Lung microvascular endothelial cell (primary cell): ENCODE data around the gene PAH. TPM values are rescaled to one million over a fixed set of nuclear protein-coding genes. Genes with fewer than 3 reads are reported as not detected.

Source experiments
- DNase-seq, 2 donors: peaks; one replicate each; pipeline versions ENCODE4 v3.0.0 to v3.0.0-alpha.2; 2010; ENCODE audit warnings: low read depth in 2 of 2
- total RNA-seq: library from RNA; depleted of rRNA; stranded (reverse); fragments of >200 nt; gene quantifications from 2 replicates; pipeline ENCODE4 v1.2.1, GENCODE V29; 2014

The PAH gene
- total RNA-seq, 1 donor from 2014 or later: not detected

GRCh38 chr12:102950950-102951619 lies 34.0 kb upstream of the PAH start:
- DNase-seq: no peak

- DNase-seq: peak in 1 of 2 donors; percentile 6
Measured at GRCh38 chr12:102950107-102950949, 33.3 kb upstream of the PAH start.

DNA sequence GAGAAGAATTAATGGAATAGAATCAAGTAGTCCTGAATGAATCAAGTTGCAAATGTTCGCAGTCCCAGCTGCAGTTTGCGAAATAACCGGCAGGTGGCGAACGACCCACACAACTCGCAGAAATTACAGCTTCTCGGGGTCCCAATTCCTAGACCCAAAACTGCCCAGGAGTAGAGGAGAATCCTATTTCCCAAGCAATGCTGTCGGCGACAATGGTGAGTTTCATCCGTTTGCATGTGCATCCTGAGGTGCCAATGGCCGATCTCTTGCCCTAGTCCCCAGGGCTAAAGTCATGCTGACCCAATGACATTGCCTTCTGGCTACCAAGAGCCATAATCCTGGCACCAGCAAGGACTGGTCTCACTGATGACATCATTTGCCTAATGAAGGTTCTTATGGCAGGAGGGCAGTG lies 31.9 kb upstream of the PAH start:
- peak; percentile 58 to 65 for DNase-seq

GRCh38 chr12:102946042-102946441 lies 29.0 kb upstream of the PAH start:
- DNase-seq: no peak

GRCh38 chr12:102939670-102940222 lies 22.7 kb upstream of the PAH start:
- DNase-seq: no peak

DNA sequence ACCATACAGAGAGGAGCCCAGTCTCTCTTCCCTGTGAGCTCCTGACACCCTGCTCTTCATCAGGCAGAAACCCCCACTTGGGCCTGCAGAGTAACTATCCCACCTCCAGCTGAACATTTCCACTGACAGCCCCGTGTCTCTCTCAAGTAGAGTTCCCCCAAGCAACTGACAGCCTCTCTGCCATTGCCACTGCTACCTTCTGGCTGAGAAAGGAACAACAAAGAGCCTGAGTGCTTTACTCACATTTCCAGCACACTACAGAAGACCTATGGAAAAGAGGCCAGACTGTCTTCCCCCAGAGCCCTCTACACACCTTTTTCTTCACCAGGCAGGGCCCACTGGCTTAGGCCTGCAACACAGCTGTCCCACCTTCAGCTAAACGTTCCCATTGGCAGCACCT lies 22.0 kb upstream of the PAH start:
- no peak for DNase-seq

DNA sequence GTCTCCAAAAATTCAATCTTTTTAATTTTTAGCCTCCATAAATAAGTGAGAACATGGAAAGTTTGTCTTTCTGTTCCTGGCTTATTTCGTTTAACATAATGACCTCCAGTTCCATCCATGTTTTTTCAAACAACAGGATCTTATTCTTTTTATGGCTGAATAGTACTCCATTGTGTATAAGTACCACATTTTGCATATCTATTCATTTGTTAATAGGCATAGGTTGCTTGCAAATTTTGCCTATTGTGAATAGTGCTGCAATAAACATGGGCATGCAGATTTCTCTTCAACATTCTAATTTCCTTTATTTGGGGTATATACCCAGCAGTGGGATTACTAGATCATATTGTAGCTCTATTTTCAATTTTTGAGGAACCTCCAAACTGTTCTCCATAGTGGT lies 16.1 kb upstream of the PAH start:
- no peak for DNase-seq

DNA sequence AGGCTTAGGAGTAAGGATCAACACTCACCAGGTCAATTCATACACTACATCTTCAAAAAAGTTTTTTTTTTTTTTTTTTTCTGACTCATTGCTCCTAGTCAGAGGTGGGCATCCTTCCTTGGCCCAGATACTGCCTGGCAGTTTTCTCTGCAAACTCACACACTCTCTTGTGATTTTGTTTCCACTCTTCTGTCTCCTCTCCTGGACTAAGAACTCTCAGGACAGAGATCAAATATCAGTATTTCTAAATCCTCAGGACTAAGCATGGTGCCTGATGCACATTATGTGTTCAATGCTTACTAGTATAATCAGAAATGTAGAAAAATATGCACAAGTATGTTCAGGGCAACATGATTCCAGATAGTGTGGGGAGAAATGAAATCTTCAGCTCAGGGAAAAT lies 10.2 kb upstream of the PAH start:
- no peak for DNase-seq

DNA sequence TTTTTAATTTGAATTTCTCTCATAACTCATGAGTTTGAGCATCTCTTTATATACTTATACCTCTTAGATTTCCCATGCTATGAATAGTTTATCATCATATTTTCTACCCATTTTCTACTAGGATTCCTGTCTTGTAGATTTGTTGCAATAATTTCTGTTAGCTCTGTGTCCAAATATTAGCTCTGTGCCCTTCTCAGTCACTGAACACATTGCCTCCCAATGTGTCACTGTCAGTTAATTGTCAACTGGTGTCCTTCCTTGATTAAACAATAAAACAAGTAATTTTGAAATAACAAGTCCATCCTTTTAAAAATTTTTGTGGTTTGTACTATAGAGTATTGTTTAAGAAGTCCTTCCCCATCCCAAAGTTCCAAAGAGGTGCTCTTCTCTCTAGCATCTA lies 4.2 kb upstream of the PAH start:
- no peak for DNase-seq

DNA sequence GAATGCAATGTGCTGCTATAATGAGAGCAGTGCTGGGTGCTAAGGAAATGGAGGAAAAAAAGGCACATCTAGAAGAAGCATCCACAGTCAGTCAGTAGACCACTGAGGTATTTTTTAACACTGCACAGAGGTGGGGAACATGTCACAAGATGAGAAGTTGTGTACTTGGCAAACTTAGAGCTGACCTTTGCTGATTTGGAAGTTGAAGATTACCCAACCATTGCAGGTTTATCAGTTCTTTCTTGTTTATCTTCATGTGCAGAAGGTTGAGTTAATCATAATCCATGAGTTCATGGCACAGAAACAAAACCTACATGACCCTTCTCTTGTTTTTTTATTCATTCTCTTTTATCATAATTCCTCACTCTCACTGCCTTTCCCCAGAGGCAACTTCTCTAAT lies 3.2 kb upstream of the PAH start:
- no peak for DNase-seq

DNA sequence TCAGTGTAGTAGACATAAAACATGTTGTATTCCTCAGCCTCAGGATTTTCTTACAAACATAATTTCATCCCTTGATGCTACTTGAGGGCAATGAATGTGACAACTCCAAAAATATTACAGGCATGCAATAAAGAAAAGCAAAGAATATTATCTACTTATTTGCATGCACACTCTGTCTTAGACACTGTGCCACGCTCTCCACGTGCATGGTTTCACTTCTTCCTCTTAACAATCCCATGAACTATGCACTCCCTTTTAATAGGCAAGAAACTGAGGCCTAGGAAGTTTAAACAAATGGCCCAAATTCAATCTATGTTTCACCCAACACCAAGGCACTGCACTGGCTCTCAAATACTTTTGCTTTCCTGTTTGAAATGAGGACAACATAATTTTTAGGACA lies 1.8 kb upstream of the PAH start:
- no peak for DNase-seq

DNA sequence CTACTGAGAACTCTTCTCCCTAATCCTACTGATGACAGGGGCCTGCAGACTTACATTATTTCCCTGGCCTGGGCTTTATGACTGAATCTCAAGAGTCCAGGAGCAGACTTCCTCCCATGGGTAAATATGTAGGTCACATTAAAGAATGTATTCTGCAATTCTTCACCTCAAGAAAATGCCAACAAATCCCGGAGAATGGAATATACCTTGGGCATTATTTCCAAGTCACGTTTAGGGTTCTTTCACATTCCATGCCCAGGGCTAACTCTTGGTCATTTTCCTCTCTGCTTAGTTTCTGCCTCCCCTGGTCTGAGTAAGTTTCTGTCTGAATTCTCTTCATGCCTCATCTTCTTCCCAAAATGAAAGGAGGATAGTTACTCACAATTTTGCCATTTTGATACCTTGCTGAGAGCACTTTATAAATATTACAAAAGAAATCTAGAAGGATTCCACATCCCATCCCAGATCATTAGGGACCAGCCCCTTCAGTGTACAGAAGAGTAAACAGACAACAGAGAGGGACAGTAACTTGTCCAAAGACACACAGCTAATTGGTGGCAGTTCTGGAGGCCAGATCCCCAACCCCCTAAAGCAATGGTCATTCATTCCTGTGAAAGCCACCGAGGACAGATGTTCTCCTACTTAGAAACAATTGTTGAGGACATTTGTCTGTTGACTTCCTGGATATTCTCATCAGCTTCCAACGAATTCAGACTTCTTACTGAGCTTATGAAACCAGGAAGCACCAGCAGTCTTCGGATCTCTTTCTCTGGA lies 605 bp downstream of the PAH start:
- no peak for DNase-seq

DNA sequence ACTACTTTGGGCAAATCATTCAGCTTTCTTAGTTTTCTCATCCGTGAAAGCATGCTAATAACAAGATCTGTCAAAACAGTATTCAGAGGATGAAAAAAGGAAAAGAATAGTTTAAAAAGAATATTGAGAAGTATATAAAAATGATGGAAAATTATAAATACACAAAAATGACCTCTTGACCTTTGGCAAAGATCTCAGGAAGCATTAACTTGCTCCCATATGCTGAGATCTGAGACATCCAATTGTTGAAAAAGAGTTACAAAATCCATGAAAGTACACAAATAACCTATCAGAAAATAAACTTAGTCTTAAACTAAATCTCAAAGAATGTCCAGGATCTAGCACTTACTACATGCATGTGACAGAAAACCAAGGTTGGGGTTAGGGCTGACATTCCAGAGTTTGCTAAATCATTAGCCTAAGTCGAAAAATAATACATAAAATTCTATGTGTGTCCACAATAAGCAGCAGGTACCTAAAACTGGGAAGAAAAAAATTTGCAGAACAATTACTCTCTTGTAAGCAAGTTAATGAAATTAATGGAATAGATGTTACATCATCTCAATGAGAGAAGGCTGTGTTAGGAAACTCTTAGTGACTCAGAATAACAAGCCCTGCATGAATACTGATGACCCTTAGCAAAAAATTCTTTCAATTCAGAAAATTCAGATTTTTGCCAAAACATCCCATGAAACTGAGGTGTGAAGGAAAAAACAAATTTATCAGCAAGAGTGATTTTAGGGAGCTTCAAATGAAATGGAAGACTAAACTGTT lies 3.4 kb downstream of the PAH start:
- DNase-seq: no peak

GRCh38 chr12:102912258-102912657 lies 4.8 kb downstream of the PAH start:
- DNase-seq: no peak

DNA sequence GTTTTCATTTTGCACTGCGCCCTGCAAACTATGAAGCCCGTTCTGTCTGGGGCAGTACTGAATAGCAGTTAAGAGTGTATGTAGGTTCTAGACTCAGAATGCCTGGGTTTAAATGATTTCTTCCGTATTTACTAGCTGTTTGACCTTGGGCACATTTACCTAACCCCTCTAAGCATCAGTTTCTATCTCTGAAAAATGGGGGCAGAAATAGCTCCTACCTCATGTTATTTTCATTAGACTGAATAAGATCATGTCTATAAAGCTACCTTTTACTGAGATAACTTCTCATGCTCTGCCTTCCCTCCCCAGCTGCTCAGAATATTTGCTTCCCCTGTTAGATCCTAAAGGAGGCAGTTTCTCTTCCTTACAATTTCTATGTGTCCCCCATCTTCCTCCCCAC lies 5.7 kb downstream of the PAH start:
- DNase-seq: no peak

DNA sequence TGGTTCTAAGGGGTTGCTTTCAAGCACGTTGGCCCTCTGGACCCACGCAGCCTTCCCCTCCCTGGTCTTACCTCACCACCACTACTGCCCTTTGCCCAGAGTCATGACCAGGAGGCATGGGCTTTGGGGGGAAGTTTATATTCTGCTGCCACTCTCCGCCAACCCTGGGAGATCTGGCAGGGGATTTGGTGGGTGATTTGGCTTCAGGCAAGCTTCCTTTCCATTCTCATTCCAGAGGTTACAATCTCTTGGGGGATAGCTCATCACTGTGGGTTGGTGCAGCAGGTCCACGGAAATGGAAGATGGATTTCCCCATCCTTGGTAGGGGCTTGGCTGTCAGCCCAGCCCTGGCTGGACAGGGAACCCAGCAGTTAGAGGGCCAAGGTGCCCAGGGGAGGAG lies 6.3 kb downstream of the PAH start:
- DNase-seq: no peak

GRCh38 chr12:102910137-102910536 lies 6.9 kb downstream of the PAH start:
- no peak for DNase-seq

- no peak for DNase-seq
Measured at GRCh38 chr12:102907918-102908317, 9.1 kb downstream of the PAH start.

GRCh38 chr12:102905229-102905628 lies 11.8 kb downstream of the PAH start:
- no peak for DNase-seq

GRCh38 chr12:102903337-102904007 lies 13.6 kb downstream of the PAH start:
- DNase-seq: no peak

DNA sequence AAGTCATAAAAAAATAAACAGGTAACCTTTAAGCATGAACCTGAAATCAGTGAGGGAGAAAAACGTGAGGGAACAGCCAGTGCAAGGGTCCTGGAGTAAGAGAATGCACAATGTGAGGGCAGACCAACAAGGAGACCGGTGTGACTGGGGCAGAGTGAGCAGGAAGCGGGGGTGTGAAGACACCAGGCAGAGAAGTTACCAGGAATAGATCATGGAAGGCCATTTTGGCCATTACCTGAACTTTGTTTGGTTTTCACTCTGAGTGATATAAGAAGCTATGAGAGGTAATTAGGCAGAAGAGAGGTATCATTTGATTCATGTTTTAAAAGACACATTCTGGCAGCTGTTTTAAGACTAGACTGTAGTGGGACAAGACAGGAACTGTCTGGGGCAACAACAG lies 15.0 kb downstream of the PAH start:
- no peak for DNase-seq
